NT2/D1 (cell line): ENCODE measurements around the gene ANKMY2.

Experiments used
- YY1 ChIP-seq: IDR thresholded peaks from 2 replicates; pipeline ENCODE4 v1.6.1; 2011; ENCODE audit not compliant: insufficient read length, insufficient read depth
- ZNF274 ChIP-seq: IDR thresholded peaks from 2 replicates; pipeline ENCODE4 v1.6.1; 2011; ENCODE audit warnings: mild to moderate bottlenecking, low read depth, low read length

DNA sequence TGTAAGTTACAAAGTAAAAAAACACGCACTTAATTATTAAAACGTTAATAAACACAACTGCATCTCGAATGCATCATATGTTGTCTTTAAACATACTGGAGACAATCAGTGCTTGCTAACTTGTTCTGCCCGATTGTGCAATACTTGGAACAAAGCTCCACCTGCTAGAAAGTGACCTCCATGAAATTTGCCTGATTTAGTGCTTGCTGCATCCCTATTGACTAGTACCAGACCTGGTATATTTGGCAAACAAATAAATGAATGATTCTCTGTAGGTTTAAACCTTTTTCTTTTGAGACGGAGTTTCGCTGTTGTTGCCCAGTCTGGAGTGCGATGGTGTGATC lies 6.7 kb upstream of the ANKMY2 start:
- TF ChIP-seq ZNF274 (no peak), YY1 (no peak)
